Activated CD8-positive, alpha-beta memory T cell treated with anti-CD3 and anti-CD28 coated beads for 24 hours (primary cell): Measurements from ENCODE around the gene CYP2S1.
A peak's percentile ranks its signal among the peaks of the same experiment; 100 is the strongest.

Experiments used
- DNase-seq: peaks from one replicate; pipeline ENCODE4 v3.0.0-alpha.2; 2020

Gene CYP2S1

DNA sequence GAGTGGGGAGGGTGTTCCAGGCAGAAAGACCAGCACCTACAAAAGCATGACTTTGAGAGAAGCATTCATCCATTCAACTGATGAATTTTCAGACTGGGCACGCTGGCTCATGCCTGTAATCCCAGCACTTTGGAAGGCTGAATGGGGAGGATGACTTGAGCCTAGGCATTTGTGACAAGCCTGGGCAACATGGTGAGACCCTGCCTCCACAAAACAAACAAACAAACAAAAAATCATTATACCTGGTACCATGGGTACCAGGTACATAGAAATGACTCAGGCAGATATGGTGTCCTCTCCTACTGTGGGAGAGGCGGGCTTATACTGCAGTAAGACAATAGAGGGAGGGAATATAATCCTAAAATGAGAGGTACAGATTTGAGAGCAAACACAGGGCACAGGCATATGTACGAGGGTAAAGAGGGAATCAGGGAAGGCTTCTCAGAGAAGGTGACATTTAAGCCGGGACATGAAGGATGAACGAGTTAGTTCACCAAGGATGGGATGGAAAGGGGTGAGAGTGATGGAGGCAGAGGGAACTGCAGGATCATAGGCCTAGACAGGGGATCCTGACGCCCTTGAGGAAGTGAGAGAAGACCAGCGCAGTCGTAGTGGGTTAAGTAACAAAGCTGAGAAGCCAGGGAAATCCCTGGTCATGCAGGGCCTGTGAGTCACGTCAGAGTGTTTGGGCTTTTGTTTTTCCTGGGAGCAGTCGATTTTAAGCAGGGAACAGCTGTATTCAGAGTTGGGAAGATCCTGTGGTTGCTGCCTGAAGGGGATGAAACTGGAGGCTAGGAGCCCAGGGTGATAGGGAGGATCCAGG, 2.9 kb downstream of the CYP2S1 start:
- no peak for DNase-seq

DNA sequence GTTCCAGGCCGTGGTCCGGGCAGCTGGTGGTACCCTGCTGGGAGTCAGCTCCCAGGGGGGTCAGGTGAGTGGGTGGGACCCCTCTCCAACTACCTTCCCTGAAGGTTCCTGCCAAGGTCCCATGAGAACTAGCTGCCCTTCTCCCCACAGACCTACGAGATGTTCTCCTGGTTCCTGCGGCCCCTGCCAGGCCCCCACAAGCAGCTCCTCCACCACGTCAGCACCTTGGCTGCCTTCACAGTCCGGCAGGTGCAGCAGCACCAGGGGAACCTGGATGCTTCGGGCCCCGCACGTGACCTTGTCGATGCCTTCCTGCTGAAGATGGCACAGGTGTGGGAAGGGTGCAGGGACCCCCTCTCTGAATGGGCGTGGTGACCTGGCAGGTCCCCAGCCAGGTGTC, 5.5 kb downstream of the CYP2S1 start:
- no peak for DNase-seq

DNA sequence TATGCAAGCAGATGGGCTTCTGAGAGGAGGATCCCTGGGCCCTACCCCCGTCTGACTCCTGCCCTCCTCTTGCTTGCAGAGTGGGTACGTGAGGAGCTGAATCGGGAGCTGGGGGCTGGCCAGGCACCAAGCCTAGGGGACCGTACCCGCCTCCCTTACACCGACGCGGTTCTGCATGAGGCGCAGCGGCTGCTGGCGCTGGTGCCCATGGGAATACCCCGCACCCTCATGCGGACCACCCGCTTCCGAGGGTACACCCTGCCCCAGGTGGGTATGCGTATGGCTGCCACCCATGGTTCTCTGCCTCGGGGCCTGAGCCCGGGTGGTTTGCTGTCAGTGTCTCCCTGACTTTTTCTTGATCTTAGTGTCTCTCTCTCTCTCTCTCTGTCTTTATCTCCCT, 10.4 kb downstream of the CYP2S1 start:
- no peak for DNase-seq

DNA sequence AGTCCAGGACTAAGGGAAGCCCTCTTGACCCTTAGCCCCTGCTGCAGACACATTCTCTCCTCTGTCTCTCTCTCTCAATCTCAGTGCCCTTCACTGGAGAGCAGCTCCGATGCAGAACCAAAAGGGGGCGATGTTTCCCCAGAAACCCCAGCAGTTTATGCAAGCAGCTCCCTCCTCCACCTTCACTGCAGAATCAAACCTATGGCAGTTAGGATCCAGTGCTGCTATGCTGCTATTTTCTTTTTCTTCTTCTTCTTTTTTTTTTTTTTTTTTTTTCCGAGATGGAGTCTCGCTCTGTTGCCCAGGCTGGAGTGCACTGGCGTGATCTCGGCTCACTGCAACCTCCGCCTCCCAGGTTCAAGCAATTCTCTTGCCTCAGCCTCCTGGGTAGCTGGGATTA, 11.3 kb downstream of the CYP2S1 start:
- DNase-seq = peak; percentile 88

DNA sequence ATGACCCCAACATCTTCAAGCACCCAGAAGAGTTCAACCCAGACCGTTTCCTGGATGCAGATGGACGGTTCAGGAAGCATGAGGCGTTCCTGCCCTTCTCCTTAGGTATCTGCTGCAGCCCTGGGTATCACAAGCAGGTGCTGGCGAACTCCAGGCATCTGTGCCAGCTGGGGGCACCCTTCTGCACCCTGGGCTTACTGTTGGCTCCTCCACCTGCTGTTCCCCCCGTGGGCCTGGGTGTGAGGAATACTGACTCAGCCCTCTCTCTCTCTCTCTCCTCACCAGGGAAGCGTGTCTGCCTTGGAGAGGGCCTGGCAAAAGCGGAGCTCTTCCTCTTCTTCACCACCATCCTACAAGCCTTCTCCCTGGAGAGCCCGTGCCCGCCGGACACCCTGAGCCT, 13.0 kb downstream of the CYP2S1 start:
- DNase-seq = no peak

DNA sequence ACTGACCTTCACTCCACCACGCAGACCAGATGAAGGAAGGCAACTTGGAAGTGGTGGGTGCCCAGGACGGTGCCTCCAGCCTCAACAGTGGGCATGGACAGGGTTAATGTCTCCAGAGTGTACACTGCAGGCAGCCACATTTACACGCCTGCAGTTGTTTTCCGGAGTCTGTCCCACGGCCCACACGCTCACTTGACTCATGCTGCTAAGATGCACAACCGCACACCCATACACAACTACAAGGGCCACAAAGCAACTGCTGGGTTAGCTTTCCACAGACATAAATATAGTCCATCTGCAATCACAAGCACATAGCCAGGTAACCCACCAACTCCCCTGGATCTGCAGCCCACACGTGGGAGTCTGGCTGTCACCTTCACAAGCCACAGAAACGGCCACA, 13.4 kb downstream of the CYP2S1 start:
- no peak for DNase-seq

DNA sequence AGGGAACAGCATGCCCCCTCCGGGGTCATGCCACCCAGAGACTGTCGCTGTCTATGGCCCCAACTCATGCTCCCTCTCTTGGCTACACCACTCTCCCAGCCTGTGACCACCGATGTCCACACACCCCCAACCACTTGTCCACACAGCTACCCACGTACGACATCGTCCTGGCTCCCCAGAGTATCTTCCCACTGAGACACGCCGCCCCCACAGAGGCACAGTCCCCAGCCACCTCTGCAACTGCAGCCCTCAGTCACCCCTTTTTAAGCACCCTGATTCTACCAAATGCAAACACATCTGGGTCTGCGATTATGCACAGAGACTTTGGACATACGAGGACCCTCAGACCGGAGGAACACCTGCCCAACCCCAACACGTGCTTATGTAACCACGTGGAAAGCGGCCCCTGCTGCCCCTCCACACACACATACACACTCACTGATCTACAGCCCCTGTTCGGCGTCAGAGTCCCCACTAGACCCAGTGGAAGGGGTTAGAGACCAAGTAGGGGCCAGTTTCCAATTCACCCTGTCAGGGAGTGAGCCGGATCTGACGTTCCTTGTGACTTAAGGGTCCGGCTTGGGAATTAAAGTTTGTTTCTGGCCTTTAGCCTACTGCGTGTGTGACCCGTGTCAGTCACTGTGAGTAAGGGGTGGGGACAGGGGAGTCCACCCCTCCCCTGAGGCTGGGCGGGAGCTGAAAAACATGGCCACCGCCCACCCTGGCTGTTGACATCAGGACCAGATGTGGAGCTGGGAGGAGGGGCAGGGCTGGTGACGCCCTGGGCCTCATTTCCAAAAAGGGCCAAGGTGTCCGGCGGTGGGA, 14.1 kb downstream of the CYP2S1 start:
- DNase-seq = no peak

DNA sequence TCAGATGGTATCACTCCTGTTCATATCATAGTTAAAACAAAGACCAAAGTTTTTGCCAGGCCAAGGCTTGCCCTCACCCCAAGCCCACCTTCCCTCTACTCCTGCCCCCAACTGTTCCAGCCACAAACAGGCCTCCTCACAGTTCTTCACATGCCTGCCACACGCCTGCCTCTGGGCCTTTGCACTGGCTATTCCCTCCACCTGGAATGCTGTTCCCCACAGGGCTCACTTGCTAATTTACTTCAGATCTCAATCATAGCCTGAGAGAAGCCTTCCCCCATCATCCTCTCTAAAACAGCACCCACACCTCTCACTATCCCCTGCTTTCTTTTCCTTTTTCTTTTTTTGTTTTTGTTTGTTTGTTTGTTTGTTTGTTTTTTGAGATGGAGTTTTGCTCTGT, 21.1 kb downstream of the CYP2S1 start:
- DNase-seq = no peak

DNA sequence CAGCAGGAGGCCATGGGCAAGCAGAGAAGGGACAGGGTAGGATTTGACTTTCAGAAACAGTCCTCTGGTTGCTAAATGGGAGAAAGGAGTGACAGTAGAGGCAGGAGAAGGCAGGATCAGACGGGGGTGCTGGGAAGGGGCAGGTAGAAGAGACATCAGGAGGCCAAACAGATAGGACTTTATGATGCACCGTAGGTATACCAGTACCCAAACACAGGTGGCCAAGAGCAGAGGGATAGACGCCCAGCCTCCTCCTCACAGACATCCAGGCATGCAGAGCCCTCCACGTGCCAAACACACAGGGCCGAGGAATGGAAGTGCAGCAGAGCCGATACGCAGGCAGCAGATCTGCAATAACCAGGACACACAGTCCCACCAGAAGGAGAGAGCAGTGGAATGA, 24.7 kb downstream of the CYP2S1 start:
- no peak for DNase-seq

DNA sequence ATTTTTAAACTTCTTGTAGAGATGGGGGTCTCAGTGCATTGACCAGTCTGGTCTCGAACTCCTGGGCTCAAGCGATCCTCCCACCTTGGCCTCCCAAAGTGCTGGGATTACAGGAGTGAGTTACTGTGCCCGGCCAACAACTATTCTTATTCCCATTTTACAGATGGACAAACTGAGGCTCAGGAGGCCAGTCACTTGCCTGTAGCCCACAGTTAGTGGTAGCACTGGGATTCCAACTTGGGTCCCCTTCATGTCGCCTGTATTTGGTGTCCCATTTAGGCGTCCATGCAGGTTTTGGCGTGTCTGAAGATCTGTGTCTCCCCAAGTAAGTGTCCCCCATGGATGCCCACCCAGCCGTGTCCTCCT, 25.2 kb downstream of the CYP2S1 start:
- no peak for DNase-seq

DNA sequence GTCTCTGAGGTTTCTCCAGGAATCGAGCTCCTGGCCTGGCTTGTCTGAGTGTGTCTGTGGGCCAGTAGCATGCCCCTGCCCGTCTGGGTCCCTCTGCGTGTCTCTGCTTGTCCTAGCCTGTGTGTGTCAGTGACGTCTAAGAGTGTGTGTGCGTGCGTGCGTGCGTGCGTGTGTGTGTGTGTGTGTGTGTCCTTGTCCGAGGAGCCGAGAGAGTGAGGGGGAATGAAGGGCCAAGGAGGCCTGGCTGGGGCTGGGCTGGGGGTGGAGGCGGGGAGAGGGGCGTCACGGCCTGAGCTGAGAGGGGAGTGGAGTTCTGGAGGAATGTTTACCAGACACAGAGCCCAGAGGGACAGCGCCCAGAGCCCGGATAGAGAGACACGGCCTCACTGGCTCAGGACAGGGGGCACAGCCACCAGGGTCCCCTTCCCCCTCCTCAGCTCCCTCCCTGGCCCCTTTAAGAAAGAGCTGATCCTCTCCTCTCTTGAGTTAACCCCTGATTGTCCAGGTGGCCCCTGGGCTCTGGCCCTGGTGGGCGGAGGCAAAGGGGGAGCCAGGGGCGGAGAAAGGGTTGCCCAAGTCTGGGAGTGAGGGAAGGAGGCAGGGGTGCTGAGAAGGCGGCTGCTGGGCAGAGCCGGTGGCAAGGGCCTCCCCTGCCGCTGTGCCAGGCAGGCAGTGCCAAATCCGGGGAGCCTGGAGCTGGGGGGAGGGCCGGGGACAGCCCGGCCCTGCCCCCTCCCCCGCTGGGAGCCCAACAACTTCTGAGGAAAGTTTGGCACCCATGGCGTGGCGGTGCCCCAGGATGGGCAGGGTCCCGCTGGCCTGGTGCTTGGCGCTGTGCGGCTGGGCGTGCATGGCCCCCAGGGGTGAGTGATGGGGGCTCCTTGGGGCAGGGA, 25.8 kb downstream of the CYP2S1 start, which contains the start of gene AXL:
Gene AXL, plus strand, starts transcription at position 609 of the 893 bp plus-strand sequence. Its CDS starts 170 bp downstream, at position 779.
- no peak for DNase-seq

DNA sequence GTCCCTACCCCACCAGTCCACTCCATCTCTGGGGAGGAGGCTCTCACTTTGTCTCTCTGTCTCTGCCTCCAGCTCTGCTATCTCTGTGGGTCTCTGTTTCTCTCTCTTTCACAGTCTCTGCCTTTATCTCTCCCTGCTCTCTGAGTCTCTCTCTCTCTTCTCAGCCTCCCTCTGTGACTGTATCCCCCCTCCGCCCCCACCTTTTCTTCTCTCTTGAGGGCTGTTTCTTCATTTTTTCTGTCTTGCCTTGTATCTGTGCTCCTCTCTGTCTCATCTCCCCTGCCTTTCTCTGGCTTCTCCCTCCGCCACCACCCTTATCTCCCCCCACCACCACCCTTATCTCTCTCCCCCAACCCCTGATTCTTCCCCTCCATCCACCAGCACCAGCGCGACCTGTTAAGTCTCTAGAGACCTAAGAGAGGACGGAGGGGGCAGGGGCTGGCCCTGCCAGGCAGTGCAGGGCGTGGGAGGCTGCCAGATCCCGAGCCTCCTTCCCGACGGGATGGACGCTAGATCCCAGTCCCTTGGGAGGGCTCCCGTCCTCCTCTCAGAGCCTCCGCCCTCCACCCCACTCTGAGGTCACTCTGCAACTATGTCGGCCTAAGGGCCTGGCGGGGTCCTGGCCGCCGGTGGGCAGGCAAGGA, 27.0 kb downstream of the CYP2S1 start:
- DNase-seq = no peak

DNA sequence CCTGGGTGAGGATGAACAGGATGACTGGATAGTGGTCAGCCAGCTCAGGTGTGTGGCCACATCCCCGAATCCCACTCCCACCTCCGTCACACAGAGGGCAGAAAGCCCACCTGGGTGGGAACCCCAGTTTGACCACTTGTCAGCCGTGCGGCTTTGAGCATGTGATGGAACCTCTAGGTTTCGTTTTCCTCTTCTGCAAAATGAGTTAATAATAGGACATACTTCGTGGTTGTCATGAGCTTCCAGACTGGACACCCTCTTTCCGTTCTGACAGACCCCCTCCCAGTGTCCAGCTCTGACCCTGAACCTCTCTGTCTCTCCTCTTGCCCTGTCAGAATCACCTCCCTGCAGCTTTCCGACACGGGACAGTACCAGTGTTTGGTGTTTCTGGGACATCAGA, 27.8 kb downstream of the CYP2S1 start:
- DNase-seq = no peak

DNA sequence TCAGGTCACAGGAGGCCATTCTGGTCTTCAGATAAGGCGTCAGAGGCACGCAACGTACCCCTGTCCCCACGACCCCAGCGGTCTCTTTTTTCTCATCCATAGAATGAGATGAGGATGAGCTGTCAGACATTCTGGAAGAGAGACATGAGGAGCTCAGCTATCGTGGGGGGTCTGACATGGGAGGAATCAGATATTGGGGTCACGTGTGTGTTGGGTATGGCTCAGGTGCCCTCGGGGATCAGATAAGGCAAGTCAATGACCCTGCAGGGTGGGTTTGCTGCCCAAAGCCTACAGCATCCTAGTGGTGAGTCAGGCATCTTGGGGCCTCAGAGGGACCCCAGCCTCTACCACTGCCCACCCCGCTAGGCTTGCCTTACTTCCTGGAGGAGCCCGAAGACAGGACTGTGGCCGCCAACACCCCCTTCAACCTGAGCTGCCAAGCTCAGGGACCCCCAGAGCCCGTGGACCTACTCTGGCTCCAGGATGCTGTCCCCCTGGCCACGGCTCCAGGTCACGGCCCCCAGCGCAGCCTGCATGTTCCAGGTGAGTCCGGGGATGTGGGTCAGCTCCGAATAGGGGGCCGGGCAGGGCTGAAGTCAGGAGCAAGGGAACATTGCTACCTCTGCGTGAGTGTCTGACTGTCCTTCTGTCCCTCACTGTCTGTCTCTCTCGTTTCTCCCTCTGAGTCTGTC, 28.6 kb downstream of the CYP2S1 start:
- no peak for DNase-seq

DNA sequence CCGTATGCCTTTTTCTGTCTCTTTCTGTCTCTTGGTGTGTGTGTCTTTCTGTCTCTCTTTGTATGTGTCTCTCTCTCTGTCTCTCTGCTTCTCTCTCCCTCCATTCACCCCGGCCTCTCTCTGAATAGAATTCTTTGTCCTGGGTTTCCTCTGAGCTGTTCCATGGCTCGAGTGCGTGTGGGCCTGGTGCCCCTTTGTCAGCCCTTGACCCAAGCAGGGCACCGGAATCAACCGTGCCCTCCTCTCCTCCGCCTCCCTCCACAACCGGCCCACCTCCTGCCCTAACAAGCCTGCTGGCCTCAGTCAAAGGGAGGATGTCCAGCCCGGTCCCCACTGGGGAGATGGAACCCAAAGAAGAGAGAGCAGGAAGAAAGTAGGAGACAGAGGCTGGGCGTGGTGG, 29.2 kb downstream of the CYP2S1 start:
- DNase-seq = no peak

DNA sequence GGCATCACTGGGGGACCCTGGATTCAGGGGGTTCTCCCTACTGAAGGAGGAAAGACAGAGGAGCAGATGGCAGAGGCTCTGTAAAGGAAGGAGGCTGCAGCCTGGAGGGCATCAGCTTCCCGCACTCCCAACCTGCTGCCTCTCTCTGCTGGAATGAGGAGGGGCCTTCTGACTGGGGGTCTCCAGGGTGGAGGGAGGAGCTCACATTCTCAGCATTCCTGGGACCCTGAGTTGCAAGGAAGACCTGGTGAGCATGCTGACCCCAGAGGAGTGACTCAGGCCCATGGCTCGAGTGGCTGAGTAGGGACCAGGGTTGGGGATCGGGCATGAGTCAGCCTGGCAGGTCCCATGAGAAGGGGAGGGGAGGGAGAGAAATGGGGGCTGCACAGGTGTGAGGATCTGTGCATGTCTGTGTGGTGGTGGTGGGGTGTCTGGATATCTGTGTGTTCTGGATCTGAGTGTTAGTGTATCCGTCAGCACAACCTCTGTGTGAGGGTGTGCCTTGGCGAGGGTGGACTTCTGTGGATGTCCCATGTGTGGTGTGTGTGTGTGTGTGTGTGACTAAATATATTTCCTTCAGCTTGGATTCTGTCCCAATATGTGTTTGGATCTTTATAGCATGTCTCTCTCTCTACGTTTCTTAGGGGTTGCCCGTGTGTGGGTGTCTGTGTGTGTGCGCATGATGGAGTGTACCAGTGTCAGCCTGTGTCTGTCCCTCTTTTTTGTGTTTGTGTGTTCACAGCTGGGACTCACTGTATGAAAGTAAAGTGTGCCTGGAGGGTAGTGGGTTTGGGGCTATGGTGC, 30.6 kb downstream of the CYP2S1 start:
- no peak for DNase-seq

DNA sequence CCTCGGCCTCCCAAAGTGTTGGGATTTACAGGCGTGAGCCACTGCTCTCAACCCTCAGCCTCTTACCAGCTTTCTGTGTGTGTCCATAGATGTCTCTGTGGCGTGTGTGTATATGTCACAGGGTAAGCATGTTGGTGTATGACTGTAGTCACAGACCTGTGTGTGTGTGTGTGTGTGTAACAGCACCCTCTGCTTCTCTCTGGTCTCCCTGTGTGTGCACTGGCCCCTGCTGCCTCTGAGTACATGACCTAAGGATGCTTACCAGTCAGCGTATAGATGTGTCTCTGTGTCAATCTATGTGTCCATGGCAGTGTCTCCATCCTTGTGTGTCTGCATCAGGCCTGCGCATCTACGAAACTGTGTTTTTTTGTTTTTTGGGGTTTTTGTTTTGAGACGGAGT, 31.6 kb downstream of the CYP2S1 start:
- no peak for DNase-seq

DNA sequence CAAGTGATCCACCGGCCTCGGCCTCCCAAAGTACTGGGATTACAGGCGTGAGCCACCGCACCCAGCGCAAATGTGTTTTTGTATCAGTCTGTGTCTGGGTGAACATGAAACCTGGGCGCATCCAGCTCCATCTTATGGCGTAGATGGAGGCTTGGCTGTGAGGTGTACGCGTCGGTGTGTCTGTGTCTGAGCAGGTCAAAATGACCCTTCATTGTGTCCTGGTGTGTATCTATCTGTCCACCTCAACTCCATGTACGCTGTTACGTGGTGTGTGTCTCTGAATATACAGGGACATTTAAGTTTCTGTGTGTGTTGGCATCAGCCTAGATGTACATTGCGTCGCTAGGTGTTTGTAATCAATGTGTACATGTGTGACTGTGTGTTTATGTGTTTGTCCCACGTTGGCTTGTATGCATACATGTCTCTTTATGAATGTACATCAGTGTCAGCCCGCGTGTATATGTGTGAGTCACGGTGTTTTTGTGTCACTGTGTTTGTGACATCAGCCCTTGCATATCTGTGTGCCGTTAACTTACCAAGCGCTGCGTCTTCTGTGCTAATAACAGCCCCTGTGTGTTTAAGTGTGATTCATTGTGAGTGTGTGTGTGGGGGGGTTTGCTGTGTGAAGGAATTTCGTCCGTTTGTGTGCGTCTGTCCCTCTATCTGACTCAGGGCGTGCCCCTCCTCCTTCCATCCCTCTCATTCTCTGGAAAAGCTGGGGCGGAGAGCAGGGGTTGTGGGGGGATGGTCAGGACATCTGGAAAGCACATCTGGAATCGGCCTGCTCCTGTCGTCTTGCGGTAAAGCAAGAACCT, 32.4 kb downstream of the CYP2S1 start:
- peak; percentile 64 for DNase-seq

DNA sequence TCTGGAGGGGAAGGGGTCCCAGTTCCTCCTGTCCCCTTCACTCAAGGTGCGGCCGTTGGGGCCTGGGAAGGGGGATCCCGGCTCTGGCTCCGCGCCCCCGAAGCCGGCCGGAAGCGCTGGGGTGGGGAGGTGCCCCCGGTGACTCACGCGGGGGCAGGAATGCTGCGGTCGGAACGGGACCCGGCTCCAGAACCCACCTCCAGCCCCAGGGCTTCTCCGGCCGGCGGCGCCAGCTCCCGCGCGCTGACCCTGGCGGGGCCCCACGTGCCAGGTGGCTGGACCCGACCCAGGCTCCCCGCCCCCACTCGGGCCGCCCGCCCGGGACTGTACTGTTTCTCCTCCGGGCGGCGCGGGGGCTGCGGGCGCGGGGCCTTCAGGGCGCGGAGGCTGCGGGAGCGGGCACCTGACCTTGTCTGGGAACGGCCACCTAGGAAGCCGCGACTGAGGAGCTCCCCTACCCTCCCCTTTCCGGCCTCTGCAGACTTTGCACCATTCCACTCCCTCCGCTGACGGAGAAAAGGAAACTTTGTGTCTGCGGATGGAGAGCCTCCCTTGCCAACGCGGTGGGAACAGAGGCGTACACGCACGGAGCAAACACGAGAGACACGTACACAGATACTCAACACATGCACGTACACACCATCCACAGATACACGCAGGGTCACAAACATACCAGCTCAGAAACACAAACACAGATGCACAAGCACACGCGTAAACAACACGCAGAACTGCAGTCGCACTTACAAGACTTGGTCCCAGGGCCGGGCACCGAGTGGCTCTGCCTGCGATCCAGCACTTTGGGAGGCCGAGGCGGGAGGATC, 33.2 kb downstream of the CYP2S1 start:
- DNase-seq = peak; percentile 72
